ENCODE results near the gene ZFYVE9. TPM values are rescaled to one million over a fixed set of nuclear protein-coding genes. Genes with fewer than 3 reads are reported as not detected.

The ZFYVE9 gene
- total and polyA plus RNA-seq, 2 donors (not counting 1 experiment from before 2014, with no cell fraction given): 13.5 to 44.6 TPM

DNA sequence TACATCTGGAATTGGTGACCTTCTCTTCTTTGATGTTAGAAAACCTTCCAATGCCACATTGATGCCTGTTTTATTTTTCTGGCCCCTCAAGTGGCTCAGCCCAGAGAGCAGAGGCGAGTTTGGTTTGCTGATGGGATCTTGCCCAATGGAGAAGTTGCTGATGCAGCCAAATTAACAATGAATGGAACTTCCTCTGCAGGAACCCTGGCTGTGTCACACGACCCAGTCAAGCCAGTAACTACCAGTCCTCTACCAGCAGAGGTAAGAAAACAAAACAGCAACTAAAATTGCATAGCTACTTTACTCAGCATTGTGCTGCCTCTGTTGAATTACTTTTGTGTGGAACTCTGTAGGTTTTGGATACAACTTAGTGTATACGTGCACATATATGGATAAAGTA is 126.5 kb downstream of the ZFYVE9 start:
- no peak overlapping the region for H3K4me3 ChIP-seq (replicated peaks in 1 of 4; ENCODE audit: control extremely low read depth in 1 of 4, insufficient read depth in 1 of 4, low read depth in 3 of 4, low read length in 4 of 4)
- no peak overlapping the region for H3K9ac ChIP-seq (ENCODE audit: insufficient read depth, low read length)
- TF ChIP-seq EZH2 (IDR thresholded peaks at IDR 0.05; ENCODE audit: low read length, missing control alignments): no peak
- TF ChIP-seq, protein P1, sequence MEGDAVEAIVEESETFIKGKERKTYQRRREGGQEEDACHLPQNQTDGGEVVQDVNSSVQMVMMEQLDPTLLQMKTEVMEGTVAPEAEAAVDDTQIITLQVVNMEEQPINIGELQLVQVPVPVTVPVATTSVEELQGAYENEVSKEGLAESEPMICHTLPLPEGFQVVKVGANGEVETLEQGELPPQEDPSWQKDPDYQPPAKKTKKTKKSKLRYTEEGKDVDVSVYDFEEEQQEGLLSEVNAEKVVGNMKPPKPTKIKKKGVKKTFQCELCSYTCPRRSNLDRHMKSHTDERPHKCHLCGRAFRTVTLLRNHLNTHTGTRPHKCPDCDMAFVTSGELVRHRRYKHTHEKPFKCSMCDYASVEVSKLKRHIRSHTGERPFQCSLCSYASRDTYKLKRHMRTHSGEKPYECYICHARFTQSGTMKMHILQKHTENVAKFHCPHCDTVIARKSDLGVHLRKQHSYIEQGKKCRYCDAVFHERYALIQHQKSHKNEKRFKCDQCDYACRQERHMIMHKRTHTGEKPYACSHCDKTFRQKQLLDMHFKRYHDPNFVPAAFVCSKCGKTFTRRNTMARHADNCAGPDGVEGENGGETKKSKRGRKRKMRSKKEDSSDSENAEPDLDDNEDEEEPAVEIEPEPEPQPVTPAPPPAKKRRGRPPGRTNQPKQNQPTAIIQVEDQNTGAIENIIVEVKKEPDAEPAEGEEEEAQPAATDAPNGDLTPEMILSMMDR (conservative IDR thresholded peaks at IDR 0.05 in 1 of 2, IDR thresholded peaks at IDR 0.05 in 1 of 2; ENCODE audit: low read depth in 1 of 2, low read length in 2 of 2): no peak
- H3K4me2 ChIP-seq (ENCODE audit: extremely low read depth, insufficient read depth, low read length): no peak overlapping the region
- no peaks in the 10 kb centered on the region for H3K4me1 ChIP-seq (ENCODE audit: control insufficient read depth, extremely low read depth, insufficient read depth, low read length)
- peak; percentile 9 to 15 for DNase-seq (ENCODE audit: low read depth in 2 of 2)
- H3K9me3 ChIP-seq (ENCODE audit: control insufficient read depth, insufficient read depth, low read depth, low read length): no peaks in the 10 kb centered on the region
- H4K20me1 ChIP-seq (ENCODE audit: control insufficient read depth, extremely low read depth, insufficient read depth, low read length): no peaks in the 10 kb centered on the region
- no peak overlapping the region for H2AFZ ChIP-seq (ENCODE audit: low read length)
- H3K36me3 ChIP-seq (ENCODE audit: control insufficient read depth, insufficient read depth, low read length): no peaks in the 10 kb centered on the region
- H3K27ac ChIP-seq (ENCODE audit: insufficient read depth, low read length): no peak overlapping the region
- H3K27me3 ChIP-seq (ENCODE audit: control insufficient read depth, insufficient read depth, low read length): no peaks in the 10 kb centered on the region
- H3K79me2 ChIP-seq (ENCODE audit: control insufficient read depth, insufficient read depth, low read length): no peaks in the 10 kb centered on the region

DNA sequence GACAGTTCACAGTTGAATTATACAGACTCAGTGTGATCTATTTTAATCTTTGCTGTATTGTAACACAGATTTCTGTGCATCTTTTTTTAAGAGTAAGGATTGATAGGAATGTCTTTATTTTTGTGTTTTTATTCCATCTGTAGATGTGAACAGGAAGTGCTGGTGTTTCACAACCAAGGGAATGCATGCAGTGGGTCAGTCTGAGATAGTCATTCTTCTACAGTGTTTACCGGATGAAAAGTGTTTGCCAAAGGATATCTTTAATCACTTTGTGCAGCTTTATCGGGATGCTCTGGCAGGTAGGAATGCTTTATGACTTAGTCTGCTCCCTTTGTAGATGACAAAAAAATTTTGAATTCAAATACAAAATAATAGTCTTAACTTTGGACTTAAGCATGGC is 139.6 kb downstream of the ZFYVE9 start:
- Histone ChIP-seq H3K36me3 (ENCODE audit: control insufficient read depth, insufficient read depth, low read length) (no peaks in the 10 kb centered on the region), H4K20me1 (ENCODE audit: control insufficient read depth, extremely low read depth, insufficient read depth, low read length) (no peaks in the 10 kb centered on the region), H3K27ac (ENCODE audit: insufficient read depth, low read length) (no peak overlapping the region), H3K4me1 (ENCODE audit: control insufficient read depth, extremely low read depth, insufficient read depth, low read length) (no peaks in the 10 kb centered on the region), H3K4me3 (replicated peaks in 1 of 4; ENCODE audit: control extremely low read depth in 1 of 4, insufficient read depth in 1 of 4, low read depth in 3 of 4, low read length in 4 of 4) (no peak overlapping the region), H3K9me3 (ENCODE audit: control insufficient read depth, insufficient read depth, low read depth, low read length) (no peaks in the 10 kb centered on the region), H3K4me2 (ENCODE audit: extremely low read depth, insufficient read depth, low read length) (no peak overlapping the region), H3K27me3 (ENCODE audit: control insufficient read depth, insufficient read depth, low read length) (no peaks in the 10 kb centered on the region), H2AFZ (ENCODE audit: low read length) (no peak overlapping the region), H3K9ac (ENCODE audit: insufficient read depth, low read length) (no peak overlapping the region), H3K79me2 (ENCODE audit: control insufficient read depth, insufficient read depth, low read length) (no peaks in the 10 kb centered on the region)
- DNase-seq (ENCODE audit: low read depth in 2 of 2): peak; percentile 27 to 75
- TF ChIP-seq, protein P1 (conservative IDR thresholded peaks at IDR 0.05 in 1 of 2, IDR thresholded peaks at IDR 0.05 in 1 of 2; ENCODE audit: low read depth in 1 of 2, low read length in 2 of 2): no peak
- no peak for TF ChIP-seq EZH2 (IDR thresholded peaks at IDR 0.05; ENCODE audit: low read length, missing control alignments)

DNA sequence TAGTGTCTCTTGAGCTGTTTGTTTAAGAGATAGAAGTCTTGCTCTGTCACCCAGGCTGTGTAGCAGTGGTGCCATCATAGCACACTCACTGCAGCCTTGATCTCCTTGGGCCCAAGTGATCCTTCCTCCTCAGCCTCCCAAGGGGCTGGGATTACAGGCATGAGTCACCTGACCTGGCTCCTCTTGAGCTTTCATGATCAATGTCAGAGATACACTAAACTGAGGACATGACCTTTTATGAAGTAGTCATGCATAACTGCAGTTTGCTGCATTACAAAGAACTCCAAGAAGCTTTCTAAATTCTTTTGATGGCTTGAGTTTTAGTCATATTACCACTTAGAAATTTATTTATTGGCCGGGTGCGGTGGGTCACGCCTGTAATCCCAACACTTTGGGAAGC is 146.4 kb downstream of the ZFYVE9 start:
- H3K9ac ChIP-seq (ENCODE audit: insufficient read depth, low read length): no peak overlapping the region
- no peaks in the 10 kb centered on the region for H4K20me1 ChIP-seq (ENCODE audit: control insufficient read depth, extremely low read depth, insufficient read depth, low read length)
- no peak for TF ChIP-seq EZH2 (IDR thresholded peaks at IDR 0.05; ENCODE audit: low read length, missing control alignments)
- TF ChIP-seq, protein P1 (conservative IDR thresholded peaks at IDR 0.05 in 1 of 2, IDR thresholded peaks at IDR 0.05 in 1 of 2; ENCODE audit: low read depth in 1 of 2, low read length in 2 of 2): no peak
- H3K36me3 ChIP-seq (ENCODE audit: control insufficient read depth, insufficient read depth, low read length): no peaks in the 10 kb centered on the region
- peaks cover 3% of the 10 kb centered on the region for H3K4me1 ChIP-seq (ENCODE audit: control insufficient read depth, extremely low read depth, insufficient read depth, low read length)
- no peaks in the 10 kb centered on the region for H3K27me3 ChIP-seq (ENCODE audit: control insufficient read depth, insufficient read depth, low read length)
- DNase-seq (ENCODE audit: low read depth in 2 of 2): peak; percentile 10 to 73
- H3K27ac ChIP-seq (ENCODE audit: insufficient read depth, low read length): no peak overlapping the region
- no peaks in the 10 kb centered on the region for H3K79me2 ChIP-seq (ENCODE audit: control insufficient read depth, insufficient read depth, low read length)
- H3K4me3 ChIP-seq (replicated peaks in 1 of 4; ENCODE audit: control extremely low read depth in 1 of 4, insufficient read depth in 1 of 4, low read depth in 3 of 4, low read length in 4 of 4): no peak overlapping the region
- no peak overlapping the region for H3K4me2 ChIP-seq (ENCODE audit: extremely low read depth, insufficient read depth, low read length)
- no peaks in the 10 kb centered on the region for H3K9me3 ChIP-seq (ENCODE audit: control insufficient read depth, insufficient read depth, low read depth, low read length)
- no peak overlapping the region for H2AFZ ChIP-seq (ENCODE audit: low read length)
